Kidney (tissue), 14 donors: Measurements from ENCODE around the gene FANCI. TPM values are rescaled to one million over a fixed set of nuclear protein-coding genes. Genes with fewer than 3 reads are reported as not detected.

Experiments used
- DNase-seq, 5 donors: peaks; one replicate each; pipeline ENCODE4 v3.0.0-alpha.2; 2013 to 2020
- FAIRE-seq: peaks from 2 replicates; lab custom pipeline; 2012; peaks lifted over from hg19 to GRCh38; lab: Jason Lieb, UNC
- H3K27ac ChIP-seq, 2 donors: one replicate each; pipeline ENCODE4 v1.7.0; 2013; ENCODE audit warnings: low read depth in 2 of 2, low read length in 2 of 2, inconsistent platforms in 1 of 2
- H3K27me3 ChIP-seq: one replicate; pipeline ENCODE4 v1.7.1; 2013; ENCODE audit warnings: low read length, inconsistent platforms; ENCODE audit not compliant: control insufficient read depth, insufficient read depth
- H3K36me3 ChIP-seq, 3 donors: one replicate each; pipeline versions ENCODE4 v1.7.0 to v1.7.1; 2013; ENCODE audit warnings: low read length in 3 of 3, control low read depth in 1 of 3, inconsistent platforms in 1 of 3; ENCODE audit not compliant: insufficient read depth in 3 of 3, control insufficient read depth in 2 of 3
- H3K4me1 ChIP-seq, 3 donors: one replicate each; pipeline versions ENCODE4 v1.7.0 to v1.7.1; 2013; ENCODE audit warnings: low read length in 3 of 3, inconsistent platforms in 1 of 3, low read depth in 1 of 3; ENCODE audit not compliant: control insufficient read depth in 2 of 3, insufficient read depth in 2 of 3
- H3K4me3 ChIP-seq, 3 donors: one replicate each; pipeline versions ENCODE4 v1.7.0 to v1.8.1; 2013; ENCODE audit warnings: low read length in 3 of 3, control low read depth in 1 of 3, inconsistent platforms in 1 of 3
- H3K9ac ChIP-seq, 3 donors: one replicate each; pipeline versions ENCODE4 v1.7.0 to v1.7.1; 2013; ENCODE audit warnings: low read length in 3 of 3, control low read depth in 1 of 3, inconsistent platforms in 1 of 3
- H3K9me3 ChIP-seq, 3 donors: one replicate each; pipeline versions ENCODE4 v1.7.0 to v1.7.1; 2013; ENCODE audit warnings: low read length in 3 of 3, control low read depth in 1 of 3, inconsistent platforms in 1 of 3; ENCODE audit not compliant: control insufficient read depth in 2 of 3, insufficient read depth in 1 of 3
- intact Hi-C: fragments of 100-400 bp; cut with DNase I; formaldehyde crosslinking; loops from one replicate; pipeline ENCODE4 v1.11.1; 2022
- polyA plus RNA-seq: library from polyadenylated mRNA; stranded (reverse); fragments of 350-450 nt; fragmentation: Illumina TruSeq; extraction: RNeasy Lipid Tissue Mini Kit (QIAGEN cat#74804); gene quantifications from one replicate; pipeline ENCODE4 v1.2.3, GENCODE V29; 2014; ENCODE audit warnings: low read depth, low replicate concordance; ENCODE audit not compliant: insufficient read depth
- total RNA-seq: library from RNA; stranded (reverse); fragmentation: NEBNext Ultra II Directional; extraction: Animal tissue kit (Norgen Biotek cat#: 25700); gene quantifications from one replicate; pipeline ENCODE4 v1.2.1, GENCODE V29; 2021
- TF ChIP-seq, protein P1 (sequence below): IDR thresholded peaks from 3 replicates; pipeline ENCODE4 v1.5.1; 2012; ENCODE audit warnings: mild to moderate bottlenecking, moderate library complexity, borderline replicate concordance; ENCODE audit not compliant: insufficient read depth; ENCODE audit errors: extremely low read depth
- donor health status: control.
- donor health status: control.
- donor health status: control.
- donor health status: control.
- donor health status: control.
- donor health status: DM: yes; HTN: yes; CAD: no.
- donor health status: Normal renal cell carcinoma (clear cell type).

Gene FANCI
- total and polyA plus RNA-seq, 2 donors from 2014 or later, result 2.4 to 6.6 TPM

DNA sequence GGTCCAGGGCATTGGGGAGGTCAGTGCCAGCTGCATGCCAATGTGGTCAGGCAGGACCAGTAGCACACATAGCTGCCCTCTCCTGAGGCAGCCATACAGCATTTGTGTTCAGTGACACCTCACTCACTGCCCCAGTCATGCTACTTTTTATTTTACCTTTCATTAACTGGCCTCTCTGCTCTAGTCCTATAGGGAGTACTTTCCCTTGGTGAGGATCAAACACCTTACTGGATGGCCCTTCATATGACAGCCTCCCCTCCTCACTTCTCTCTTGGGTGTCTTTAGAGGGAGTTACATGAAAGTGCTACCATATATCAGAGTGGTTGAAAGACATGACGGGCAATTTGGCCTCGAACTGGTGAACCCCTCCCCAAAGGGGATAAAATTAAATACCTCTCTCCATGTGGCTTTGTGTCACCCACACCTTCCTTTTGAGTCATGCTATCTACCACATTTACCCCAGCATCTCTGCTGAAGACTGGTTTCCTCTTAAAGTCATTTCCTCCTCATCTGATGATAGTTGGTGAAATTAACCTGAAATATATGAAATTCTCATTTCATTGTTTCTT lies 40.0 kb upstream of the FANCI start:
- intact Hi-C loops, result no loop called here
- Histone ChIP-seq H3K4me3 (no peak overlapping the region), H3K4me1 (no peaks in the 10 kb centered on the region), H3K27ac (no peak overlapping the region), H3K36me3 (peaks cover 0 to 3% (median 0%) of the 10 kb centered on the region in 3 donors), H3K9me3 (no peaks in the 10 kb centered on the region), H3K27me3 (no peaks in the 10 kb centered on the region), H3K9ac (no peak overlapping the region)
- FAIRE-seq (no peak), DNase-seq (no peak)
- TF ChIP-seq, protein P1, sequence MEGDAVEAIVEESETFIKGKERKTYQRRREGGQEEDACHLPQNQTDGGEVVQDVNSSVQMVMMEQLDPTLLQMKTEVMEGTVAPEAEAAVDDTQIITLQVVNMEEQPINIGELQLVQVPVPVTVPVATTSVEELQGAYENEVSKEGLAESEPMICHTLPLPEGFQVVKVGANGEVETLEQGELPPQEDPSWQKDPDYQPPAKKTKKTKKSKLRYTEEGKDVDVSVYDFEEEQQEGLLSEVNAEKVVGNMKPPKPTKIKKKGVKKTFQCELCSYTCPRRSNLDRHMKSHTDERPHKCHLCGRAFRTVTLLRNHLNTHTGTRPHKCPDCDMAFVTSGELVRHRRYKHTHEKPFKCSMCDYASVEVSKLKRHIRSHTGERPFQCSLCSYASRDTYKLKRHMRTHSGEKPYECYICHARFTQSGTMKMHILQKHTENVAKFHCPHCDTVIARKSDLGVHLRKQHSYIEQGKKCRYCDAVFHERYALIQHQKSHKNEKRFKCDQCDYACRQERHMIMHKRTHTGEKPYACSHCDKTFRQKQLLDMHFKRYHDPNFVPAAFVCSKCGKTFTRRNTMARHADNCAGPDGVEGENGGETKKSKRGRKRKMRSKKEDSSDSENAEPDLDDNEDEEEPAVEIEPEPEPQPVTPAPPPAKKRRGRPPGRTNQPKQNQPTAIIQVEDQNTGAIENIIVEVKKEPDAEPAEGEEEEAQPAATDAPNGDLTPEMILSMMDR, result no peak

DNA sequence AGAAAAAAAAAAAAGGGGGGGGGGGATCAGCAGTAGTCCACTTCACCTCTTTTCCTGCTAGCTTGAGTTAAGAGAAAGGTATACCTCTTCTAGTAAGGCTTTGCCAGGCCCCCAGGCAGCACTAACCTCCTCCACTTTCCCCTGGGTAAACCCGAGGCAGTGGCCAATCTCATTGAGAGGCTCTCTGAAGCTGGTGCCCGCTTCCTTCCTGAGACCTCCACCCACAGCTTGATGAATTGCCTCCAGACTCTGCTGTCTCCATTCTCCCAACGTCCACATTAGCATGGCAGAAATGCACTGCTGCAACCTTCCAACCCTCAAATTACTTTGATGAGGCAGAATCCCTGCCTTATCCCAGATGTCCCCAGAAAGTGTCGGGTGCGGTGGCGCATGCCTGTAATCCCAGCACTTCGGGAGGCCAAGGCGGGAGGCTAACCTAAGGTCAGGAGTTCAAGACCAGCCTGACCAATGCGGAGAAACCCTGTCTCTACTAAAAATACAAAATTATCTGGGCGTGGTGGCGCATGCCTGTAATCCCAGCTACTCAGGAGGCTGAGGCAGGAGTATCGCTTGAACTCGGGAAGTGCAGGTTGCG lies 37.7 kb upstream of the FANCI start:
- no peak for FAIRE-seq
- TF ChIP-seq, protein P1, result no peak
- H3K4me3 ChIP-seq, result no peak overlapping the region
- no peaks in the 10 kb centered on the region for H3K9me3 ChIP-seq
- DNase-seq, result no peak
- H3K9ac ChIP-seq, result no peak overlapping the region
- H3K27ac ChIP-seq, result no peak overlapping the region
- H3K4me1 ChIP-seq, result no peaks in the 10 kb centered on the region
- intact Hi-C loops, result no loop called here
- no peaks in the 10 kb centered on the region for H3K36me3 ChIP-seq
- no peaks in the 10 kb centered on the region for H3K27me3 ChIP-seq

DNA sequence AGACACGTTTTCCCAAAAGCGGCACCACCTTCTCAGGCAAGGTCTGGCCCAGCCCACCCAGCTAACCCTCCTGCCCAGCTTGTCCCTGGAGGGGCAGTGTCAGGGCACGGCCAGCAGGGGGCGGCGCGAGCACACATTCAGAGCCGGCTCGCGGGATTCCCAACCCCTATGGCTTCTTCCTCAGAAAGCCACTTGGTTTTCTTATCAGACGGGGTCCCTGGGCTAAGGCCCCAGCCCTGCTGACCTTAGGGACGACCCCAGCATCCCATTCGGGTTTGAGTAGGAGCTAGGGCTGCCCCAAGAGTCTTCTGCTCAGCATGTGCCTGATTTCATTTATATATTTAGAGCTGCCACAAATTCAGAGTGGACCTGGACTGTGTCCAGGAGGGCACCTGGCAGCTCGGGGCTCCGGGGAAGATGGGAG lies 36.9 kb upstream of the FANCI start:
- Histone ChIP-seq H3K9ac (no peak overlapping the region), H3K4me3 (no peak overlapping the region), H3K4me1 (no peaks in the 10 kb centered on the region), H3K27me3 (no peaks in the 10 kb centered on the region), H3K27ac (no peak overlapping the region), H3K36me3 (no peaks in the 10 kb centered on the region), H3K9me3 (no peaks in the 10 kb centered on the region)
- DNase-seq (peak; percentile 72 to 86 (median 84)), FAIRE-seq (no peak)
- TF ChIP-seq, protein P1, result peak; percentile 80
- intact Hi-C loops, result no loop called here

DNA sequence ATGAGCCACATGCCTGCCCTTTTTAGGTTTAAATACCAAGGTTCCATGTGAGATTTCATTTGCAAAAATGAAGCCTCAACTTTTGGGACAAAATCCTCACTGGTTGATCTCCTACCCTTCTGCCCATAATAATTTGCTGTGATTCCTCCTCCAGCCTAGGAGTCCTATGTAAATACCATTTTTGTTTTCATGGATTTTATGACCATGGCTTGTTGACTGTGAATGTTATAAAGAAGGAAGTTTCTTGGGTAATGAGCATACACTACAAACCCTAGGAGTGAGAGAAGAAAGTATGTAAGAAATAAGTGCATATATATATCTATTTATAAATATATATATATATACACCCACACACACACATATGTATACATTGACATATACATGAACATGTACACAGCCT lies 35.5 kb upstream of the FANCI start:
- H3K36me3 ChIP-seq, result no peaks in the 10 kb centered on the region
- H3K4me1 ChIP-seq, result no peaks in the 10 kb centered on the region
- H3K4me3 ChIP-seq, result no peak overlapping the region
- DNase-seq (no peak), FAIRE-seq (no peak)
- TF ChIP-seq, protein P1, result no peak
- no peak overlapping the region for H3K9ac ChIP-seq
- H3K27me3 ChIP-seq, result no peaks in the 10 kb centered on the region
- no peak overlapping the region for H3K27ac ChIP-seq
- intact Hi-C loops, result no loop called here
- no peaks in the 10 kb centered on the region for H3K9me3 ChIP-seq
